ENCODE measurements around the gene G6PC1. TPM values are rescaled to one million over a fixed set of nuclear protein-coding genes. Genes with fewer than 3 reads are reported as not detected.

The G6PC1 gene
- total RNA-seq, 1 experiment from 2014 or later: not detected

DNA sequence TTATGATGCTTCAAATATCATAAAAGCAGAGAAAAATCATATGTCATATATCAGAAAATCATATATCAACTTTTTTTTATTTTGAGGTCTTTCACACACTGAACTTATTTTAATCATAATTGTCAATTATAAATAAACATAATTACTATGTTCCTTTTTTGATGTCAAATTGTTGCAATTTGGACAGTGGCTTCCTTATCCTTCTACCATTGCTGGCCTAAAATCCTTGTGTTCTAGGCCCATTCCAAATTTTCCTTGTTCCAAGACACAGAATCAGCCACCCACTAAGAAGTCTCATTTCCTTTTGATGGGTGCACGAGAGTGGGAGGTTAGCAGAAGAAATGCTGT is 28.9 kb downstream of the G6PC1 start:
- Histone ChIP-seq H3K4me2 (ENCODE audit: low read depth, low read length, poor library complexity, severe bottlenecking) (no peak overlapping the region), H3K9me3 (ENCODE audit: low read length) (no peaks in the 10 kb centered on the region), H3K79me2 (ENCODE audit: low read length) (no peaks in the 10 kb centered on the region), H3K36me3 (ENCODE audit: insufficient read depth, low read length) (no peaks in the 10 kb centered on the region), H3K27ac (ENCODE audit: low read length) (no peak overlapping the region), H3K4me3 (ENCODE audit: low read length) (no peak overlapping the region), H3K9me2 (replicated peaks; ENCODE audit: insufficient read depth, low read length) (no peaks in the 10 kb centered on the region), H2AFZ (ENCODE audit: low read length) (no peak overlapping the region), H3K27me3 (ENCODE audit: low read length) (no peaks in the 10 kb centered on the region), H3K9ac (ENCODE audit: low read length) (no peak overlapping the region), H3K4me1 (ENCODE audit: low read length) (0 out of 2 replicates have a peak, but pooled peaks cover 3% of the 10 kb centered on the region), H4K20me1 (ENCODE audit: insufficient read depth, low read depth, low read length) (no peaks in the 10 kb centered on the region)
- no peak for DNase-seq

DNA sequence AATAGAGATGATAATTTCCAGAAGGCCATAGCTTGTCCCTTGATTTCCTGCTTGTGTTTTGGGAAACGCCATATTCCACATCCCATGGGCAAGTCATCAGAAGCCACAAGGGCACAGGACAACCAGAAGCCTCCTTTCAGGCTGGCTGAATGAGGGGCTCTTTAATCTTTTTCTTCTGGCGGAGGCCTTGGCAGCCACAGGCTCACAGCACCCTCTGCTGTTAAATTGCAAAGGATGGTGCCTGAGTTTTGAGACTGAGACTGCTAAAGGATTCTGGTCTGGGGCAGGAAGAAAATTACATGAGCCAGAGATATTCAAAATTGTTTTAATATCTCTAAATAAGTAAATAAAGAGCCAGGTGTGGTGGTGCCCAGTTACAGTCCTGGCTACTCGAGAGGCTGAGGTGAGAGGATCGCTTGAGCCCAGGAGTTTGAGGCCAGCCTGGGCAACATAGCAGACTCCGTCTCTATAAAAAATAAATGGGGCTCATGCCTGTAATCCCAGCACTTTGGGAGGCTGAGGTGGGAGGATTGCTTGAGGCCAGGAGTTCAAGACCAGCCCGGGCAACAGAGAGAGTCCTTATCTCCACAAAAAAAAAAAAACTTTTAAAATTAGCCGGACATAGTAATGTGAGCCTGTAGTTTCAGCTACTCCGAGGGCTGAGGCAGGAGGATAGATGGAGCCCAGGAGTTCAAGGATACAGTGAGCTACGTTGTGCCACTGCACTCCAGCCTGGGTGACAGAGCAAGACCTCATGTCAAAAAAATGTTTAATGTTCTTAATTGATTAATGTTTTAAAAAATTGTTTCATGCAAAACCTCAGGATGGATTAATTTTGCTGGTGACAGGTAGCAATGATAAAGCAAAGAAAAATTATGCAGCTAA is 37.4 kb downstream of the G6PC1 start:
- peak; percentile 81 for DNase-seq
- 0 out of 2 replicates have a peak, but pooled peaks cover 3% of the 10 kb centered on the region for H3K4me1 ChIP-seq (ENCODE audit: low read length)
- no peak overlapping the region for H2AFZ ChIP-seq (ENCODE audit: low read length)
- no peaks in the 10 kb centered on the region for H3K79me2 ChIP-seq (ENCODE audit: low read length)
- H3K27me3 ChIP-seq (ENCODE audit: low read length): no peaks in the 10 kb centered on the region
- H3K4me3 ChIP-seq (ENCODE audit: low read length): no peak overlapping the region
- H3K36me3 ChIP-seq (ENCODE audit: insufficient read depth, low read length): no peaks in the 10 kb centered on the region
- no peak overlapping the region for H3K9ac ChIP-seq (ENCODE audit: low read length)
- H3K4me2 ChIP-seq (ENCODE audit: low read depth, low read length, poor library complexity, severe bottlenecking): no peak overlapping the region
- no peak overlapping the region for H3K27ac ChIP-seq (ENCODE audit: low read length)
- no peaks in the 10 kb centered on the region for H3K9me3 ChIP-seq (ENCODE audit: low read length)
- no peaks in the 10 kb centered on the region for H4K20me1 ChIP-seq (ENCODE audit: insufficient read depth, low read depth, low read length)
- no peaks in the 10 kb centered on the region for H3K9me2 ChIP-seq (replicated peaks; ENCODE audit: insufficient read depth, low read length)

DNA sequence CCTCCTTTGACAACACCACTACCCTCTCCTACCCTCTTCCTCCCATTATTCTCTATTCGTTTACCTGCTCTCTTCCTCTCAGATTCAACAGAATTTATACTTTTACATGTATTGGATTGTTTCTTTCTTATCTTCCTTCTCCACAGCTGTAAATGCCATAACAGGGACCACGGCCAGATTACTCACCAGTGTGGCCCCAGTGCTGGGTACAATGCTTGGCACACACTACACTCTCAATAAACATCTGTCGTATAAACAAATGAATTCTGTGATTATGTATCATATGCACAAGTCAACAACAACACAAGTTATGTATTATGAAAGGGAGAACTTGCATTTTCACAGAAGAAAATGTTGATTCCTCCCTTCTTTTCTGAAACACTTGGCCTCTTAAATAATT is 43.6 kb downstream of the G6PC1 start:
- H3K27me3 ChIP-seq (ENCODE audit: low read length): no peaks in the 10 kb centered on the region

GRCh38 chr17:42946812-42947211 is 46.2 kb downstream of the G6PC1 start:
- Histone ChIP-seq H3K79me2 (ENCODE audit: low read length) (no peaks in the 10 kb centered on the region), H3K36me3 (ENCODE audit: insufficient read depth, low read length) (peaks cover 6% of the 10 kb centered on the region; the same call in 1 of the 2 replicates), H3K9me2 (replicated peaks; ENCODE audit: insufficient read depth, low read length) (no peaks in the 10 kb centered on the region), H3K27ac (ENCODE audit: low read length) (no peak overlapping the region), H3K9me3 (ENCODE audit: low read length) (no peaks in the 10 kb centered on the region), H3K4me3 (ENCODE audit: low read length) (no peak overlapping the region), H3K4me1 (ENCODE audit: low read length) (no peaks in the 10 kb centered on the region), H3K4me2 (ENCODE audit: low read depth, low read length, poor library complexity, severe bottlenecking) (no peak overlapping the region), H3K9ac (ENCODE audit: low read length) (no peak overlapping the region), H3K27me3 (ENCODE audit: low read length) (no peaks in the 10 kb centered on the region), H2AFZ (ENCODE audit: low read length) (no peak overlapping the region), H4K20me1 (ENCODE audit: insufficient read depth, low read depth, low read length) (no peaks in the 10 kb centered on the region)
- DNase-seq: no peak

More for the DNA sequence above, 43.6 kb downstream of the G6PC1 start:
- Histone ChIP-seq H3K36me3 (ENCODE audit: insufficient read depth, low read length) (no peaks in the 10 kb centered on the region), H3K4me3 (ENCODE audit: low read length) (no peak overlapping the region), H3K4me2 (ENCODE audit: low read depth, low read length, poor library complexity, severe bottlenecking) (no peak overlapping the region), H3K9me2 (replicated peaks; ENCODE audit: insufficient read depth, low read length) (no peaks in the 10 kb centered on the region), H3K4me1 (ENCODE audit: low read length) (no peaks in the 10 kb centered on the region), H2AFZ (ENCODE audit: low read length) (no peak overlapping the region), H3K27ac (ENCODE audit: low read length) (no peak overlapping the region), H4K20me1 (ENCODE audit: insufficient read depth, low read depth, low read length) (no peaks in the 10 kb centered on the region), H3K9me3 (ENCODE audit: low read length) (no peaks in the 10 kb centered on the region), H3K9ac (ENCODE audit: low read length) (no peak overlapping the region), H3K79me2 (ENCODE audit: low read length) (no peaks in the 10 kb centered on the region)
- no peak for DNase-seq

DNA sequence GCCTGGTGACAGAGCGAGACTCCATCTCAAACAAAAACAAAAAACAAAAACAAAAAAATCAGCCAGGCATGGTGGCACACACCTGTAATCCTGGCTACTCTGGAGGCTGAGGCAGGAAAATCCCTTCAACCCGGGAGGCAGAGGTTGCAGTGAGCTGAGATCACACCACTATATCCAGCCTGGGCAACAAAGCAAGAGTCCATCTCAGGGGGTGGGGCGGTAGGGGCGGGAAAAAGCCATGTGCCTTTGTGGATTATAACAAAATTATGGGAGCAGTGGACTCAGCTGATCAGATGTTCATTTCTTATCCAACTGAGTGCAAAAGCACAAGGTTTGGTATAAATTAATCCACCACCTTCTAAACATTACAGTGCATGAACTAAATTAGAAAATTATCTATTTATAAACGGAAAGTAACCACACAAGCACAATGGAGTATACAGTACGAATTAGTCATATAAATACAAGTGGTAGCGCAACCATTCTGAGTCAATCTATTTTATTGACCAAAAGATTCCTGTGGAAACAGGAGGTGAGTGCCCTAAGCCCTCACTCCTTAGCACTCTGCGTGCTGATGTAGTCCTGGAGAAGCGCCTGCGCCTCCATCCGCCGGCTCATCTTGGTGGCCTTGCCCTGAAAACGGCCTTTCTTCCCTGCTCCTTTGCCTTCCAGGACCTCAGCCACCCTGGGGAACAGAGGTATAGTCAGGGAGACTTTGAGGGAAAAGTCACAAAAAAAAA is 49.6 kb downstream of the G6PC1 start:
- H3K27me3 ChIP-seq (ENCODE audit: low read length): no peaks in the 10 kb centered on the region
- no peaks in the 10 kb centered on the region for H3K9me3 ChIP-seq (ENCODE audit: low read length)
- H3K9me2 ChIP-seq (replicated peaks; ENCODE audit: insufficient read depth, low read length): no peaks in the 10 kb centered on the region
- H3K9ac ChIP-seq (ENCODE audit: low read length): no peak overlapping the region
- no peak overlapping the region for H3K4me3 ChIP-seq (ENCODE audit: low read length)
- no peak overlapping the region for H3K4me2 ChIP-seq (ENCODE audit: low read depth, low read length, poor library complexity, severe bottlenecking)
- H3K36me3 ChIP-seq (ENCODE audit: insufficient read depth, low read length): peaks cover 11% of the 10 kb centered on the region; the same call in 1 of the 2 replicates
- no peak overlapping the region for H3K27ac ChIP-seq (ENCODE audit: low read length)
- H2AFZ ChIP-seq (ENCODE audit: low read length): no peak overlapping the region
- H4K20me1 ChIP-seq (ENCODE audit: insufficient read depth, low read depth, low read length): no peaks in the 10 kb centered on the region
- no peaks in the 10 kb centered on the region for H3K4me1 ChIP-seq (ENCODE audit: low read length)
- no peak for DNase-seq
- no peaks in the 10 kb centered on the region for H3K79me2 ChIP-seq (ENCODE audit: low read length)

Small RNA genes within 50 kb of the gene (small RNA-seq; reads per million reads assigned to genes)
- gene RF00561: not detected
- gene RNU6-287P: not detected

Other genes with a start within 250 kb of the G6PC1 start
- gene TUBG2, start 241.5 kb upstream of the G6PC1 start, total RNA-seq (2014; rRNA removed; shearing (Covaris generic); ENCODE audit: low replicate concordance): 15.3 and 17.5 TPM in 2 replicates
- 6.7 and 7.0 TPM in 2 replicates for gene PLEKHH3, start 223.8 kb upstream of the G6PC1 start, total RNA-seq (2014; rRNA removed; shearing (Covaris generic); ENCODE audit: low replicate concordance)
- 0.22 TPM in 1 of 2 replicates, not detected in the other for gene CCR10, start 219.0 kb upstream of the G6PC1 start, total RNA-seq (2014; rRNA removed; shearing (Covaris generic); ENCODE audit: low replicate concordance)
- 0.19 and 0.65 TPM in 2 replicates for gene CNTNAP1, start 218.3 kb upstream of the G6PC1 start, total RNA-seq (2014; rRNA removed; shearing (Covaris generic); ENCODE audit: low replicate concordance)
- 38.0 and 52.6 TPM in 2 replicates for gene EZH1, start 155.8 kb upstream of the G6PC1 start, total RNA-seq (2014; rRNA removed; shearing (Covaris generic); ENCODE audit: low replicate concordance)
- not detected in 2 replicates for gene RAMP2, start 139.6 kb upstream of the G6PC1 start, total RNA-seq (2014; rRNA removed; shearing (Covaris generic); ENCODE audit: low replicate concordance)
- gene VPS25, start 127.3 kb upstream of the G6PC1 start, total RNA-seq (2014; rRNA removed; shearing (Covaris generic); ENCODE audit: low replicate concordance): 43.9 and 54.0 TPM in 2 replicates
- 0.76 and 3.3 TPM in 2 replicates for gene WNK4, start 120.2 kb upstream of the G6PC1 start, total RNA-seq (2014; rRNA removed; shearing (Covaris generic); ENCODE audit: low replicate concordance)
- gene COA3, start 102.1 kb upstream of the G6PC1 start, total RNA-seq (2014; rRNA removed; shearing (Covaris generic); ENCODE audit: low replicate concordance): 63.9 and 64.1 TPM in 2 replicates
- not detected in 2 replicates for gene CNTD1, start 101.9 kb upstream of the G6PC1 start, total RNA-seq (2014; rRNA removed; shearing (Covaris generic); ENCODE audit: low replicate concordance)
- gene BECN1, start 76.5 kb upstream of the G6PC1 start, total RNA-seq (2014; rRNA removed; shearing (Covaris generic); ENCODE audit: low replicate concordance): 117 and 136 TPM in 2 replicates
- gene PSME3, start 67.4 kb upstream of the G6PC1 start, total RNA-seq (2014; rRNA removed; shearing (Covaris generic); ENCODE audit: low replicate concordance): 73.4 and 88.7 TPM in 2 replicates
- gene AOC2, start 56.2 kb upstream of the G6PC1 start, total RNA-seq (2014; rRNA removed; shearing (Covaris generic); ENCODE audit: low replicate concordance): 0.67 and 1.5 TPM in 2 replicates
- gene AOC3, start 49.6 kb upstream of the G6PC1 start, total RNA-seq (2014; rRNA removed; shearing (Covaris generic); ENCODE audit: low replicate concordance): 0.19 and 0.47 TPM in 2 replicates
- gene AARSD1, start 63.7 kb downstream of the G6PC1 start, total RNA-seq (2014; rRNA removed; shearing (Covaris generic); ENCODE audit: low replicate concordance): 17.7 and 38.9 TPM in 2 replicates
- 0.11 and 0.45 TPM in 2 replicates for gene PTGES3L, start 79.3 kb downstream of the G6PC1 start, total RNA-seq (2014; rRNA removed; shearing (Covaris generic); ENCODE audit: low replicate concordance)
- 9.2 and 16.6 TPM in 2 replicates for gene RUNDC1, start 79.8 kb downstream of the G6PC1 start, total RNA-seq (2014; rRNA removed; shearing (Covaris generic); ENCODE audit: low replicate concordance)
- gene RPL27, start 97.6 kb downstream of the G6PC1 start, total RNA-seq (2014; rRNA removed; shearing (Covaris generic); ENCODE audit: low replicate concordance): 1,746 and 2,567 TPM in 2 replicates
- 19.1 and 27.2 TPM in 2 replicates for gene IFI35, start 106.0 kb downstream of the G6PC1 start, total RNA-seq (2014; rRNA removed; shearing (Covaris generic); ENCODE audit: low replicate concordance)
- 45.7 and 55.1 TPM in 2 replicates for gene VAT1, start 121.6 kb downstream of the G6PC1 start, total RNA-seq (2014; rRNA removed; shearing (Covaris generic); ENCODE audit: low replicate concordance)
- 0.30 and 0.36 TPM in 2 replicates for gene RND2, start 124.4 kb downstream of the G6PC1 start, total RNA-seq (2014; rRNA removed; shearing (Covaris generic); ENCODE audit: low replicate concordance)
- gene BRCA1, start 224.6 kb downstream of the G6PC1 start, total RNA-seq (2014; rRNA removed; shearing (Covaris generic); ENCODE audit: low replicate concordance): 46.0 and 49.7 TPM in 2 replicates

Measured in Karpas-422 (cell line).